ENCODE data around the gene SPECC1L.
A peak's percentile ranks its signal among the peaks of the same experiment; 100 is the strongest.

SPECC1L gene

GRCh38 chr22:24433001-24433827 is 162.6 kb downstream of the SPECC1L start:
- DNase-seq = no peak

GRCh38 chr22:24433828-24434470 is 163.3 kb downstream of the SPECC1L start:
- peak; percentile 24 for DNase-seq

- peak; percentile 83 for DNase-seq
Observed at GRCh38 chr22:24434471-24435322, 164.1 kb downstream of the SPECC1L start.

- DNase-seq = no peak
Observed at GRCh38 chr22:24435323-24435645, 164.7 kb downstream of the SPECC1L start.

GRCh38 chr22:24435861-24436371 is 165.3 kb downstream of the SPECC1L start:
- no peak for DNase-seq

- no peak for DNase-seq
Observed at GRCh38 chr22:24436553-24436952, 165.9 kb downstream of the SPECC1L start.

- DNase-seq = no peak
Observed at GRCh38 chr22:24437091-24437490, 166.5 kb downstream of the SPECC1L start.

- DNase-seq = no peak
Observed at GRCh38 chr22:24437741-24438328, 167.2 kb downstream of the SPECC1L start.

- no peak for DNase-seq
Observed at GRCh38 chr22:24440270-24440717, 169.7 kb downstream of the SPECC1L start.

GRCh38 chr22:24440718-24441405 is 170.2 kb downstream of the SPECC1L start:
- no peak for DNase-seq

GRCh38 chr22:24441406-24442351 is 171.0 kb downstream of the SPECC1L start:
- no peak for DNase-seq

GRCh38 chr22:24442352-24442744 is 171.7 kb downstream of the SPECC1L start:
- DNase-seq = no peak

GRCh38 chr22:24443668-24444067 is 173.0 kb downstream of the SPECC1L start:
- DNase-seq = no peak

GRCh38 chr22:24444251-24444650 is 173.6 kb downstream of the SPECC1L start:
- DNase-seq = no peak

- no peak for DNase-seq
Observed at GRCh38 chr22:24444729-24445466, 174.3 kb downstream of the SPECC1L start.

GRCh38 chr22:24445481-24446259 is 175.0 kb downstream of the SPECC1L start:
- DNase-seq = no peak

GRCh38 chr22:24446260-24446611 is 175.6 kb downstream of the SPECC1L start:
- DNase-seq = no peak

GRCh38 chr22:24450610-24451009 is 180.0 kb downstream of the SPECC1L start:
- DNase-seq = no peak

GRCh38 chr22:24451162-24451561 is 180.5 kb downstream of the SPECC1L start:
- DNase-seq = no peak

GRCh38 chr22:24453853-24454252 is 183.2 kb downstream of the SPECC1L start:
- no peak for DNase-seq

All from SIG-M5 (cell line).